Measurements from ENCODE around the gene FAM32A.

DNA sequence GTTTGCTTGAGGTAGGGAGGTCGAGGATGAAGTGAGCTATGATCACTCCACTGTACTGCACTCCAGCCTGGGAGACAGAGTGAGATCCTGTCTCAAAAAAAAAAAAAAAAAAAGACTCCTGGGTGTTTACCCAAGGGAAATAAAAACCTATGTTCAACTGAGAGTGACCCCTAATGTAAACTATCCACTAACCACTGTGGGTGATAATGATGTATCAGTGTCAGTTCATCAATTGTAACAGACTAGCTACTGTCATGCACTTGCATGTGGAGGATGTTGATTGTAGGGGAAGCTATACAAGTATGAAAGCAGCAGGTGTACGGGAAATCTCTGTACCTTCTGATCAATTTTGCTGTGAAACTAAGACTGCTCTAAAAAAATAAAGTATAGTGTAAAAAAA, 9.3 kb upstream of the FAM32A start:
- TF ChIP-seq, protein P1, sequence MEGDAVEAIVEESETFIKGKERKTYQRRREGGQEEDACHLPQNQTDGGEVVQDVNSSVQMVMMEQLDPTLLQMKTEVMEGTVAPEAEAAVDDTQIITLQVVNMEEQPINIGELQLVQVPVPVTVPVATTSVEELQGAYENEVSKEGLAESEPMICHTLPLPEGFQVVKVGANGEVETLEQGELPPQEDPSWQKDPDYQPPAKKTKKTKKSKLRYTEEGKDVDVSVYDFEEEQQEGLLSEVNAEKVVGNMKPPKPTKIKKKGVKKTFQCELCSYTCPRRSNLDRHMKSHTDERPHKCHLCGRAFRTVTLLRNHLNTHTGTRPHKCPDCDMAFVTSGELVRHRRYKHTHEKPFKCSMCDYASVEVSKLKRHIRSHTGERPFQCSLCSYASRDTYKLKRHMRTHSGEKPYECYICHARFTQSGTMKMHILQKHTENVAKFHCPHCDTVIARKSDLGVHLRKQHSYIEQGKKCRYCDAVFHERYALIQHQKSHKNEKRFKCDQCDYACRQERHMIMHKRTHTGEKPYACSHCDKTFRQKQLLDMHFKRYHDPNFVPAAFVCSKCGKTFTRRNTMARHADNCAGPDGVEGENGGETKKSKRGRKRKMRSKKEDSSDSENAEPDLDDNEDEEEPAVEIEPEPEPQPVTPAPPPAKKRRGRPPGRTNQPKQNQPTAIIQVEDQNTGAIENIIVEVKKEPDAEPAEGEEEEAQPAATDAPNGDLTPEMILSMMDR (conservative IDR thresholded peaks at IDR 0.05 in 1 of 2, IDR thresholded peaks at IDR 0.05 in 1 of 2; ENCODE audit: low read depth in 1 of 2, low read length in 2 of 2), result no peak
- TF ChIP-seq EZH2 (IDR thresholded peaks at IDR 0.05; ENCODE audit: low read length, missing control alignments), result no peak
